Measurements from ENCODE around the gene PRDM16.

GRCh38 chr1:3064901-3065300, 4.1 kb upstream of the PRDM16 start:
- TF ChIP-seq, protein P1, sequence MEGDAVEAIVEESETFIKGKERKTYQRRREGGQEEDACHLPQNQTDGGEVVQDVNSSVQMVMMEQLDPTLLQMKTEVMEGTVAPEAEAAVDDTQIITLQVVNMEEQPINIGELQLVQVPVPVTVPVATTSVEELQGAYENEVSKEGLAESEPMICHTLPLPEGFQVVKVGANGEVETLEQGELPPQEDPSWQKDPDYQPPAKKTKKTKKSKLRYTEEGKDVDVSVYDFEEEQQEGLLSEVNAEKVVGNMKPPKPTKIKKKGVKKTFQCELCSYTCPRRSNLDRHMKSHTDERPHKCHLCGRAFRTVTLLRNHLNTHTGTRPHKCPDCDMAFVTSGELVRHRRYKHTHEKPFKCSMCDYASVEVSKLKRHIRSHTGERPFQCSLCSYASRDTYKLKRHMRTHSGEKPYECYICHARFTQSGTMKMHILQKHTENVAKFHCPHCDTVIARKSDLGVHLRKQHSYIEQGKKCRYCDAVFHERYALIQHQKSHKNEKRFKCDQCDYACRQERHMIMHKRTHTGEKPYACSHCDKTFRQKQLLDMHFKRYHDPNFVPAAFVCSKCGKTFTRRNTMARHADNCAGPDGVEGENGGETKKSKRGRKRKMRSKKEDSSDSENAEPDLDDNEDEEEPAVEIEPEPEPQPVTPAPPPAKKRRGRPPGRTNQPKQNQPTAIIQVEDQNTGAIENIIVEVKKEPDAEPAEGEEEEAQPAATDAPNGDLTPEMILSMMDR (IDR thresholded peaks at IDR 0.05) = no peak
- no peak for TF ChIP-seq POLR2A (IDR thresholded peaks at IDR 0.05)

Measured in testis (tissue), 2 donors.